HG02642 (cell line): ENCODE measurements around the gene SCAF1.

ENCODE experiments used
- ATAC-seq: cut with Tn5 transposase; IDR thresholded peaks from one replicate; pipeline ENCODE4 v1.9.1; 2021; ENCODE audit warnings: mild to moderate bottlenecking; ENCODE audit not compliant: unreplicated experiment, poor library complexity

Gene SCAF1

GRCh38 chr19:49701271-49701786, 59.3 kb downstream of the SCAF1 start:
- ATAC-seq = no peak

GRCh38 chr19:49704888-49705642, 63.1 kb downstream of the SCAF1 start:
- no peak for ATAC-seq

GRCh38 chr19:49705919-49706318, 63.9 kb downstream of the SCAF1 start:
- no peak for ATAC-seq
